ENCODE measurements around the gene KLHL26. TPM values are rescaled to one million over a fixed set of nuclear protein-coding genes. Genes with fewer than 3 reads are reported as not detected.
A peak's percentile ranks its signal among the peaks of the same experiment; 100 is the strongest.

Gene KLHL26
- total and polyA plus RNA-seq, 5 donors from 2014 or later, result 1.8 to 16.7 (median 3.2) TPM

DNA sequence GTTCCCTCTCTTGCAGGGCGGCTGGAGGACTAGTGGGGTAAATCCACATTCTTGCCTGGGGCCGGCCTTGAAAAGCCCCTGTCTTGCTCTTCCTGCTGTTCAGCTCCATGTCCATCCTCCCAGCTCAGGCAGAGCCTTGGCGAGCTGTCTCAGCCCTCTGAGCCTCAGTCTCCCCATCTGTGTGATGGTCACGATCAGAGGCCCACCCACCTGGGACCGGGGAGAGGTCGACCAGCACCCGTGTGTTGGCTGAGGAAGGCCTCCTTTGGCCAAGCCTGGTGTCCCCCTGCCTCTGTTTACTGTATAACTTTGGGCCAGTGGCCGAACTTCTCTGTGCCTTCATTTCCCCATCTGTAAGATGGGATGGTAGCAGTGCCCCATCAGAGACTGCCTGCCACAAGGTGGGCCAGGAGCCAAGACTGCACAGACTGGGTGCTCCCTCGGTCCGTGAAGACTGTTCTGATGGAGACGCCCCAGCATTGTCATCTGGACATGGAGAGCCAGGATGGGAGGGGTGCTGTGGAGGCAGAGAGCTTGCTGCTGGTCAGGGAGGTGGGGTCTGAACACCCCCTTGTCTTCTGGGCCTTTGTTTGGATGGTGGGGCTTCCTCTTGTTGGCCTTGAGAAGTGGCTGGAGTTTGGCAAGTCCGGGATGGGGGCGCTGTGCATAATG, 18.5 kb downstream of the KLHL26 start:
- Histone ChIP-seq H3K4me3 (ENCODE audit: low read depth, low read length) (no peak overlapping the region), H3K36me3 (ENCODE audit: control insufficient read depth, insufficient read depth, low read length) (no peaks in the 10 kb centered on the region), H3K4me1 (ENCODE audit: control insufficient read depth, insufficient read depth, low read length, poor library complexity, severe bottlenecking) (no peaks in the 10 kb centered on the region), H3K27me3 (ENCODE audit: control insufficient read depth, insufficient read depth, low read length) (no peaks in the 10 kb centered on the region), H3K9me3 (ENCODE audit: control insufficient read depth in 2 of 2, low read length in 2 of 2) (no peaks in the 10 kb centered on the region), H3K27ac (ENCODE audit: insufficient read depth, low read length, poor library complexity, severe bottlenecking) (no peak overlapping the region)
- H3K27me3 Mint-ChIP-seq, result no peaks in the 10 kb centered on the region
- no peak for ATAC-seq (ENCODE audit: low read depth in 2 of 2)
- no peak for DNase-seq
- no peak overlapping the region for H3K4me3 Mint-ChIP-seq
- H3K4me1 Mint-ChIP-seq, result peaks cover 0 to 25% (median 12%) of the 10 kb centered on the region in 4 donors
- H3K36me3 Mint-ChIP-seq, result peaks cover 7% of the 10 kb centered on the region
- no peaks in the 10 kb centered on the region for H3K9me3 Mint-ChIP-seq
- H3K27ac Mint-ChIP-seq, result peak overlapping the region in 1 of 3 donors; percentile 62

DNA sequence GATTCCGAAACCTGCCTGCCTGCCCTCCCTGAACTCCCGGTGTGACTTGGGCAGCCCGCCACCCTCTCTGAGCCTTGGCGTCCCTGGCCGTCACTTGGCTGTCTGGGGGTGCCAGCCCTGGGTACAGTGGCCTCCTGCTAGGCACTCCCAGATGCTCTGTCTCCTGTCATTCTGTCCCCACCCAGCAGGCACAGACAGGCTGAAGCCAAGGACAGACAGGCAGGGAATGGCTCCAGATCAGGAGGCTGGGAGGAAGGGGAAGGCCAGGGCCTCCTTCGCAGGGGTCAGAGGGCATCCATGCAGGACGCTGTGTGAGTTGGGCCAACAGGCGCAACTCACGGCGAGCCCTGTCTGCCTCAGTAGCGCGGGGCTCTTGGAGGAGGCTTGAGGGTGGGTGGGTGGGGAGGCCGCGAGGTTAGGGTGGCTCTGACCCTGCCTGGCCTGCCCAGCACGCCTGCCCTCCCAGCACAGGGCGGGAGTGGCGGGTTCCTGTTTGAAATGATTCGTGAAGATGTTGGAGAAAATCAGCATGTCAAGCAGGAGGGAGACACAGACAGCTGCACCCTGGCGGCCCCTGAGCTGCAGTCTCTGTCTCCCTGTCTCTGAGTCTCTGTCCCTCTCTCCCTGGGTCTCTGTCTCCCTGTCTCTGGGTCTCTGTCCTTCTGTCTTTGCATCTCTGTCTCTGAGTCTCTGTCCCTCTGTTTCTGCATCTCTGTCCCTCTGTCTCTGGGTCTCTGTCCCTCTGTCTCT, 19.7 kb downstream of the KLHL26 start:
- ATAC-seq (ENCODE audit: low read depth in 2 of 2), result no peak
- H3K36me3 Mint-ChIP-seq, result peaks cover 10% of the 10 kb centered on the region

DNA sequence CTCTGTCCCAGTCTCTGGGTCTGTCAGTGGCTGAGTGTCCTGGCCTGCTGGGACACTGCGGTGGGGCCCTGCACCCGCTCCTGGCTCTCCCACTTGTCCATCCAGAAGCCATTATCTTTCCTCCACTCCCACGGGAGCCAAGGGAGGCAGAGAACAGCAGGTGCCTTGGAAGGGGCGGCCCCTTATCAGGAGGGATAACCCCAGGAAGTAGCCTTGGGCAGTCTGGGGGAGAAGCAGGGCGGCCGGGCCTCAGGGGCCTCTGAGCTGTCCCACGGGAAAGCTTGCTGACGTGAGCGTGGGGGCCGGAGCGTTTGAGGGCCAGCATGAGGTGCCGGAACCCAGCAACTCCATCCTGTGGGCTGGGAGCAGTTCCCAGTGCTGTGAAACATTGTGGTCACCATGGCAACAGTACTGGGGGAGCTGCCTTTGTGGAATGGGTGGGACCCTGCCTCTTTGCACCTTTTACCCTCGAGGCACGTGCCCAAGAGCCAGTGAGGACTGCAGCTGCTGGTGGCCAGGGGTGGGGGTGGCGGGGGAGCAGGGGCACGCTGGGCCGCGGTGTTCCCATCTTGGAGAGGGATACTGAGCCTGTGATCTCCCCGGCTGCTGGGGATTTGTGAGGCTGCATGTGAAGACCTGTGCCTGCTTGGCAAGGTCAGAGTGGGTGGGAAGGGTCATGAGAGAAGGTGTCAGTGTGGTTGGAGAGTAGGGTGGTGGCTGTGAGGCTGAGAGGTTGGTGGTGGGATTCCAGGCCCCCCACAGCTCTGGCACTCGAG, 20.9 kb downstream of the KLHL26 start:
- peak overlapping the region in 2 of 3 donors; percentile 62 to 83 for H3K27ac Mint-ChIP-seq
- no peaks in the 10 kb centered on the region for H3K4me1 ChIP-seq (ENCODE audit: control insufficient read depth, insufficient read depth, low read length, poor library complexity, severe bottlenecking)
- peaks cover 6% of the 10 kb centered on the region for H3K36me3 Mint-ChIP-seq
- H3K27me3 Mint-ChIP-seq, result no peaks in the 10 kb centered on the region
- H3K9me3 Mint-ChIP-seq, result no peaks in the 10 kb centered on the region
- no peaks in the 10 kb centered on the region for H3K27me3 ChIP-seq (ENCODE audit: control insufficient read depth, insufficient read depth, low read length)
- no peak overlapping the region for H3K4me3 ChIP-seq (ENCODE audit: low read depth, low read length)
- H3K27ac ChIP-seq (ENCODE audit: insufficient read depth, low read length, poor library complexity, severe bottlenecking), result no peak overlapping the region
- peaks cover 0 to 24% (median 16%) of the 10 kb centered on the region in 4 donors for H3K4me1 Mint-ChIP-seq
- no peaks in the 10 kb centered on the region for H3K9me3 ChIP-seq (ENCODE audit: control insufficient read depth in 2 of 2, low read length in 2 of 2)
- no peak overlapping the region for H3K4me3 Mint-ChIP-seq
- H3K36me3 ChIP-seq (ENCODE audit: control insufficient read depth, insufficient read depth, low read length), result no peaks in the 10 kb centered on the region
- ATAC-seq (ENCODE audit: low read depth in 2 of 2), result no peak
- DNase-seq, result no peak

More for the DNA sequence above, 19.7 kb downstream of the KLHL26 start:
- no peak overlapping the region for H3K27ac ChIP-seq (ENCODE audit: insufficient read depth, low read length, poor library complexity, severe bottlenecking)
- no peak for DNase-seq
- H3K36me3 ChIP-seq (ENCODE audit: control insufficient read depth, insufficient read depth, low read length), result no peaks in the 10 kb centered on the region
- H3K9me3 Mint-ChIP-seq, result no peaks in the 10 kb centered on the region
- peak overlapping the region in 2 of 3 donors; percentile 62 to 80 for H3K27ac Mint-ChIP-seq
- no peaks in the 10 kb centered on the region for H3K9me3 ChIP-seq (ENCODE audit: control insufficient read depth in 2 of 2, low read length in 2 of 2)
- H3K4me3 Mint-ChIP-seq, result no peak overlapping the region
- H3K27me3 Mint-ChIP-seq, result no peaks in the 10 kb centered on the region
- H3K4me1 Mint-ChIP-seq, result peaks cover 0 to 27% (median 15%) of the 10 kb centered on the region in 4 donors
- H3K4me3 ChIP-seq (ENCODE audit: low read depth, low read length), result no peak overlapping the region
- no peaks in the 10 kb centered on the region for H3K4me1 ChIP-seq (ENCODE audit: control insufficient read depth, insufficient read depth, low read length, poor library complexity, severe bottlenecking)
- H3K27me3 ChIP-seq (ENCODE audit: control insufficient read depth, insufficient read depth, low read length), result no peaks in the 10 kb centered on the region

DNA sequence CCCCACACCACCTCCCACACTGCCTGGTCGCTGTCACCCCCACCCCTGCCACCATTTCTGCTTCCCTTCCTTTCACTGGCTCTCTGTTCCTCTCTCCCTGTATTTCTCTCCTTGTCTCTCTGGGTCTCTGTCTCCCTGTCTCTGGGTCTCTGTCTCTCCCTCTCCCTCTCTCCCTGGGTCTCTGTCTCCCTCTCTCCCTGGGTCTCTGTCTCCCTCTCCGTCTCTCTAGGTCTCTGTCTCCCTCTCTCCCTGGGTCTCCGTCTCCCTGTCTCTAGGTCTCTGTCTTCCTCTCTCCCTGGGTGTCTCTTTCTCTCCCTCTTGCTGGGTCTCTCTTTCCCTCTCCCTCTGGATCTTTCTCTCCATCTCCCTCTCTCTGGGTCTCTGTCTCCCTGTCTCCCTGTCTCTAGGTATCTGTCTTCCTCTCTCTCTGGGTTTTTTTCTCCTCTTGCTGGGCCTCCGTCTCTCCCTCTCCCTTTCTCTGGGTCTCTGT, 21.6 kb downstream of the KLHL26 start:
- Histone ChIP-seq H3K4me3 (ENCODE audit: low read depth, low read length) (no peak overlapping the region), H3K9me3 (ENCODE audit: control insufficient read depth in 2 of 2, low read length in 2 of 2) (no peaks in the 10 kb centered on the region), H3K27me3 (ENCODE audit: control insufficient read depth, insufficient read depth, low read length) (no peaks in the 10 kb centered on the region), H3K36me3 (ENCODE audit: control insufficient read depth, insufficient read depth, low read length) (no peaks in the 10 kb centered on the region), H3K27ac (ENCODE audit: insufficient read depth, low read length, poor library complexity, severe bottlenecking) (no peak overlapping the region), H3K4me1 (ENCODE audit: control insufficient read depth, insufficient read depth, low read length, poor library complexity, severe bottlenecking) (no peaks in the 10 kb centered on the region)
- H3K27ac Mint-ChIP-seq, result peak overlapping the region; percentile 48 to 83 (median 81)
- no peaks in the 10 kb centered on the region for H3K27me3 Mint-ChIP-seq
- H3K4me1 Mint-ChIP-seq, result peaks cover 0 to 29% (median 16%) of the 10 kb centered on the region in 4 donors
- ATAC-seq (ENCODE audit: low read depth in 2 of 2) (no peak), DNase-seq (no peak)
- no peaks in the 10 kb centered on the region for H3K9me3 Mint-ChIP-seq
- peaks cover 6% of the 10 kb centered on the region for H3K36me3 Mint-ChIP-seq
- no peak overlapping the region for H3K4me3 Mint-ChIP-seq

DNA sequence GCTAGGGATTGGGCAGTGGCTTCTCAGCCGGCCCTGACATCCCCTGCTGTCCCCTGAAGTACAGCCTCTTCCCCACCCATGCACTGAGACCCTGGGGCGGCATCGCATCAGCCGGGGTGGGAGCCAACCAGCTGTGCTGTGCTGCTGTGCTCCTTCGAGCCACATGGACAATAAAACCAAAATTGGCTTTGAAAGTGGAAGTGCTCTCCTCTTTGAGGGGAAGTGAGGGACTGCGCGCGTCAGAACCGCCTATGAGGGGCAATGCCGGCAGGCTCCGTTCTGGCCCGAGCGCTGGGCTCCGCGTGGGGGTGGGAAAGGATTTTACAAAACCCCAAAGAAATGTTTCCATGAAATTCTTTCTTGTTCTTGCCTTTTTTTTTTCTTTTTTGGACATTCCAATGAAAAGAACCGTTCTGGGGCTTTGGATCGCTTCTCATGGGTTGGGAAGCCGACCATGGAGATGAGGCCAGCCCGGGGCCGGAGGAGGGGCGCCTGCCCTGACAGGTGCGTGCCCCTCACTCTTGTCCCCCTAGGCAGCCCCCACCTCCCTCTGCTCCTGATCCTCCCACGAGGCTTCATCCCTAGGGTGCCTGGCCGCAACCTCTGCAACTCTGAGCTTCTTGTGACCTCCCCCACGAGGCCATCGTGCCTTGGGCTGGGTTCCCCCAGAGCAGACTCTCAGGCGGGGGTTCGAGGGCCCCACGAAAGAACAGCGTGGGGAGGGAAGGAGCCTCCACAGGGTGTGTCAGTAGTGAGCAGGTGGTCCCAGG, 22.6 kb downstream of the KLHL26 start:
- Histone ChIP-seq H3K27me3 (ENCODE audit: control insufficient read depth, insufficient read depth, low read length) (no peaks in the 10 kb centered on the region), H3K27ac (ENCODE audit: insufficient read depth, low read length, poor library complexity, severe bottlenecking) (no peak overlapping the region), H3K9me3 (ENCODE audit: control insufficient read depth in 2 of 2, low read length in 2 of 2) (no peaks in the 10 kb centered on the region), H3K4me3 (ENCODE audit: low read depth, low read length) (no peak overlapping the region), H3K4me1 (ENCODE audit: control insufficient read depth, insufficient read depth, low read length, poor library complexity, severe bottlenecking) (peaks cover 5% of the 10 kb centered on the region), H3K36me3 (ENCODE audit: control insufficient read depth, insufficient read depth, low read length) (no peaks in the 10 kb centered on the region)
- Mint-ChIP-seq H3K9me3 (no peaks in the 10 kb centered on the region), H3K27me3 (no peaks in the 10 kb centered on the region), H3K36me3 (peaks cover 6% of the 10 kb centered on the region), H3K4me3 (no peak overlapping the region), H3K4me1 (peaks cover 0 to 37% (median 18%) of the 10 kb centered on the region in 4 donors), H3K27ac (peak overlapping the region in 1 of 3 donors; percentile 15)
- ATAC-seq (ENCODE audit: low read depth in 2 of 2) (no peak), DNase-seq (no peak)

DNA sequence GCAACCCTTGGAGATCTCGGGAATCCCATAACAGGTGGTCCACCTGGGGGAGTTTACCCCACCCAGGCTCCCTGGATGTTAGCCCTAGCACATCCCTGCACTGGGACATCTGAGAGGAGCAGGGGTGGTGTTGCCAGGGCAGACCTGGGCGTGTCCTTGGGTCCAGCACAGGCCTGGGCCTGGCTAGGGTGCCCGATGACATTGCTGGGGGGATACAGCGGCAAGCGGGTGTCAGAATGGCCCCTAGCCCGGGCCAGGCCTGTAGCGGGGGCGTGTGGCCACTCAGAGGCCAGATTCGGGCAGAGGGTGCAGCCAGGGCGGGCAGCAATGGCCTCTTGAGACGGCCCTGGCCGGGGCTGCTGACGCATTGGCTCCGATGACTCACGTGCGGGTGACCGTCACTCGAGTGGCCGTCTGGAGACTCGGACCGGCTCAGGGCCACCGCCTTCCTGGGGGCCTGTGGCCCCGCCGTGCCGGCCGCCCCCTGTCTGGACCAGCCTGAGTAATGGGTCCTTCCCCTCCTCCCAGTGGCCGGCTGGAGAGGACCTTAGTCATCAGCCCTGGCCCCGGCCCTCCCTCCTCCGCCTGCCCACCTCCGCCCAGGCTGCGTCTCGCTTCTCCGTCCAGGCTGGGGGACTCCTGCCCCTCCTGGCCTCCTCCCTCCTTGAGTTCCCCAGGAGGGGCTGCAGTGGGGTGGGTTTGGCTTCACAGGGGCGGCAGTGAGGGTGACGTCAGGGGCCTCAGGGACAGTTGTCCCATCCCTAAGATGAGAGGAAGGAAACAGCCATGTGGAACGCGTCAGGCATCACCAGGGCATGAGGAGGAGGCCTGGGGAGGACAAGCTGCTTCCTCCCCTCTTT, 23.5 kb downstream of the KLHL26 start:
- no peak overlapping the region for H3K27ac ChIP-seq (ENCODE audit: insufficient read depth, low read length, poor library complexity, severe bottlenecking)
- H3K4me1 Mint-ChIP-seq, result peaks cover 0 to 37% (median 17%) of the 10 kb centered on the region in 4 donors
- no peaks in the 10 kb centered on the region for H3K27me3 Mint-ChIP-seq
- no peak overlapping the region for H3K4me3 Mint-ChIP-seq
- H3K4me1 ChIP-seq (ENCODE audit: control insufficient read depth, insufficient read depth, low read length, poor library complexity, severe bottlenecking), result peaks cover 5% of the 10 kb centered on the region
- no peak overlapping the region for H3K4me3 ChIP-seq (ENCODE audit: low read depth, low read length)
- H3K27ac Mint-ChIP-seq, result no peak overlapping the region
- H3K9me3 Mint-ChIP-seq, result no peaks in the 10 kb centered on the region
- DNase-seq (no peak), ATAC-seq (ENCODE audit: low read depth in 2 of 2) (no peak)
- no peaks in the 10 kb centered on the region for H3K27me3 ChIP-seq (ENCODE audit: control insufficient read depth, insufficient read depth, low read length)
- H3K36me3 Mint-ChIP-seq, result peaks cover 6% of the 10 kb centered on the region
- H3K36me3 ChIP-seq (ENCODE audit: control insufficient read depth, insufficient read depth, low read length), result peaks cover under 1% of the 10 kb centered on the region
- no peaks in the 10 kb centered on the region for H3K9me3 ChIP-seq (ENCODE audit: control insufficient read depth in 2 of 2, low read length in 2 of 2)

Measured in CD4-positive, CD25-positive, alpha-beta regulatory T cell (primary cell).